ENCODE measurements around the gene C5orf58. TPM values are rescaled to one million over a fixed set of nuclear protein-coding genes. Genes with fewer than 3 reads are reported as not detected.

C5orf58 gene
- total and polyA plus RNA-seq, 9 of the 15 experiments (the other 6 are each of a cell fraction or from before 2014, with no cell fraction given), result 1.5 to 7.6 (median 5.3) TPM

DNA sequence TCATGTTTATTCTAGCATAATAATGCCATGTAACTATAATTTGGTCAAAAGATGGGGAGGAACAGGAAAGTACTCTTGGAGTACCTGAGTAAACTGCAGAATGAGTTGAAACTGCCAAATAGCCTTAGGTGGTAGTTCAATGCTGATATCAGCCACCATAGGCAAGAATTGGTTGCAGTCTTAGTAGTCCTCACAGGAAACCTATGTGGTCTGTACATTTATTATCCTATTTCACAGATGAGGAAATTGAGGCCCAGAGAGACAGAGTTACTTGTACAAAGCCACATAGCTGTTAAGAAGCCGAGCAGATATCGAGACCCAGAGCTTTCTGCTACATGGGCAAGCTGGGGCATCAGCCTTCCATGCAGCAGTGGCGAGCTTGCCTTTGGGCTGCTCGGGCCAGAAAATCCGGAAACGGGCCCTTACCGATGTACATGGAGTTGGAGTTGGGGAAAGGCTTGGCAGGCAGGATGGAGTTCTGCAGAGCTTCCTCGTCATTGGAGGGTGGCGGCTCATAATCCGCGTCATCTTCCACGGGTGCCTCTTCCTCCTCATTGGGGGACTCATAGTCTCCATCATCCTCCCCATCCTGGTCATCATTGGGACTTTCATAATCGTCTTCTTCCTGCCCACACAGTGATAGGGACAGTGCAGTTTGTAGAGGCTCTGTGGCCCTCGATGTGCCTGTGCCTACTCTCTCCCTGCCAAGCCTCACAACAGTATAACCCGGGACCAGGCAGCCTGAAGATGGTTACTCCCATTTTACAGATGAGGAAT lies 37.7 kb downstream of the C5orf58 start:
- Histone ChIP-seq H4K20me1 (replicated peaks; ENCODE audit: control insufficient read depth, insufficient read depth, low read length) (no peaks in the 10 kb centered on the region), H3K4me2 (ENCODE audit: insufficient read depth, low read length) (no peak overlapping the region), H3K4me3 (no peak overlapping the region), H3K9me1 (ENCODE audit: control insufficient read depth, insufficient read depth, low read length) (no peaks in the 10 kb centered on the region), H3K9ac (ENCODE audit: insufficient read depth in 1 of 2, low read depth in 2 of 2, low read length in 2 of 2) (no peak overlapping the region), H3K79me2 (ENCODE audit: control insufficient read depth, insufficient read depth, low read length) (no peaks in the 10 kb centered on the region), H3K36me3 (ENCODE audit: control insufficient read depth, insufficient read depth, low read length) (peaks cover 9% of the 10 kb centered on the region; the same call in 2 of the 3 replicates), H2AFZ (ENCODE audit: low read depth, low read length) (no peak overlapping the region), H3K27me3 (ENCODE audit: control insufficient read depth in 2 of 2, insufficient read depth in 2 of 2, low read length in 2 of 2) (peaks cover 0 to 4% of the 10 kb centered on the region in 2 experiments; a peak in 1 of 5 replicates), H3K9me3 (replicated peaks; ENCODE audit: control insufficient read depth, insufficient read depth, low read depth, low read length) (no peaks in the 10 kb centered on the region), H3K27ac (ENCODE audit: extremely low read depth, low read depth, low read length) (no peak overlapping the region), H3K4me1 (replicated peaks in 1 of 2; ENCODE audit: control insufficient read depth in 2 of 2, insufficient read depth in 2 of 2, low read length in 2 of 2) (peaks cover 7 to 22% of the 10 kb centered on the region in 2 experiments; a peak in 4 of 5 replicates)
- CTCF ChIA-PET (ENCODE audit: low intra/inter-chr PET ratio), result no interaction called here
- intact Hi-C loops (cut with micrococcal nuclease), result no loop called here
- no peak for FAIRE-seq
- 54% methylated on average over 15 of the region's 15 CpGs for WGBS (ENCODE audit: insufficient coverage, low coverage, missing lambda C conversion rate)
- TF ChIP-seq ZBTB33 (CRISPR knock-in tag; IDR thresholded peaks at IDR 0.05) (peak; percentile 36; the same call in 1 of the 2 replicates), UBTF (IDR thresholded peaks at IDR 0.05; ENCODE audit: borderline replicate concordance in 1 of 2, low read depth in 2 of 2, low read length in 2 of 2) (no peak), KLF6 (CRISPR knock-in tag; IDR thresholded peaks at IDR 0.05; ENCODE audit: borderline replicate concordance) (no peak), FOS (IDR thresholded peaks at IDR 0.05; ENCODE audit: extremely low read depth, insufficient read length) (no peak)
- BruUV-seq (replicated peaks), result no TSS peak
- POLR2A ChIA-PET, result no interaction called here
- DNase-seq (ENCODE audit: extremely low read depth in 1 of 4, low spot score in 3 of 4), result no peak
- no peak for ATAC-seq
- in situ Hi-C loops (cut with MboI), result no loop called here
